OCI-LY7 (cell line): ENCODE measurements around the gene GRHL1. TPM values are rescaled to one million over a fixed set of nuclear protein-coding genes. Genes with fewer than 3 reads are reported as not detected.
"Not testable (repeated sequence)": the region's sequence is repeated elsewhere in the genome, so short reads cannot be mapped to it uniquely, and the experiment has no call there.

ENCODE experiments used
- BruUV-seq: library from RNA; stranded (reverse); fragments of 400-500 nt; replicated peaks from 2 replicates; lab custom pipeline; 2021; lab: Mats Ljungman, UMichigan
- CTCF ChIA-PET: fragments of 300-600 bp; sonication (Branson Sonifier 250); formaldehyde crosslinking; loops from one replicate; lab custom pipeline; 2022; ENCODE audit warnings: antibody characterized with exemption; ENCODE audit not compliant: unreplicated experiment; lab: Charles Lee
- POLR2A ChIA-PET: fragments of 300-600 bp; sonication (Branson Sonifier 250); formaldehyde crosslinking; loops from one replicate; lab custom pipeline; 2022; ENCODE audit warnings: antibody characterized with exemption; lab: Charles Lee
- DNase-seq: peaks from one replicate; pipeline ENCODE4 v3.0.0-alpha.2; 2015; ENCODE audit warnings: low spot score
- H2AFZ ChIP-seq: fragments of 200-600 bp; sonication (generic), shearing (Covaris generic); 2 replicates; pipeline ENCODE4 v1.6.1; 2014; ENCODE audit warnings: mild to moderate bottlenecking, antibody characterized with exemption, low read length, moderate library complexity
- H3K27ac ChIP-seq: fragments of 200-600 bp; sonication (generic); 2 replicates; pipeline ENCODE4 v1.5.1; 2014; ENCODE audit warnings: mixed run types, low read depth, mild to moderate bottlenecking, moderate library complexity, low read length, inconsistent platforms; ENCODE audit not compliant: poor library complexity, severe bottlenecking
- H3K36me3 ChIP-seq: fragments of 200-600 bp; sonication (generic); 2 replicates; pipeline ENCODE4 v1.6.1; 2014; ENCODE audit warnings: mild to moderate bottlenecking, antibody characterized with exemption, low read length, moderate library complexity, mixed read lengths; ENCODE audit not compliant: insufficient read depth
- H3K4me1 ChIP-seq: fragments of 200-600 bp; sonication (generic); 2 replicates; pipeline ENCODE4 v1.5.1; 2014; ENCODE audit warnings: mild to moderate bottlenecking, low read length; ENCODE audit not compliant: insufficient read depth, poor library complexity, severe bottlenecking
- H3K4me2 ChIP-seq: fragments of 200-600 bp; sonication (generic); 2 replicates; pipeline ENCODE4 v1.6.1; 2014; ENCODE audit warnings: mild to moderate bottlenecking, low read length
- H3K4me3 ChIP-seq: fragments of 200-600 bp; sonication (generic); 2 replicates; pipeline ENCODE4 v1.5.1; 2014; ENCODE audit warnings: mild to moderate bottlenecking, low read depth, low read length; ENCODE audit not compliant: poor library complexity, severe bottlenecking
- H3K79me2 ChIP-seq: fragments of 200-600 bp; sonication (generic); 2 replicates; pipeline ENCODE4 v1.6.1; 2016; ENCODE audit warnings: low read depth, mild to moderate bottlenecking, low read length, moderate library complexity, mixed read lengths; ENCODE audit not compliant: insufficient read depth
- H3K9me2 ChIP-seq: fragments of 200-600 bp; sonication (generic); 2 replicates; pipeline ENCODE4 v1.6.1; 2016; ENCODE audit warnings: mild to moderate bottlenecking, low read length, mixed read lengths; ENCODE audit not compliant: insufficient read depth
- H3K9me3 ChIP-seq: fragments of 200-600 bp; sonication (generic); 2 replicates; pipeline ENCODE4 v1.6.1; 2014; ENCODE audit warnings: mild to moderate bottlenecking, mixed run types, low read length, mixed read lengths
- H4K20me1 ChIP-seq: fragments of 200-600 bp; sonication (generic); 2 replicates; pipeline ENCODE4 v1.6.1; 2014; ENCODE audit warnings: mild to moderate bottlenecking, antibody characterized with exemption, low read length, moderate library complexity, mixed read lengths; ENCODE audit not compliant: insufficient read depth
- EZH2phosphoT487 ChIP-seq: fragments of 200-600 bp; sonication (generic); IDR thresholded peaks from 2 replicates; pipeline ENCODE4 v1.6.1; 2018; ENCODE audit warnings: low read depth, borderline replicate concordance, mild to moderate bottlenecking, mixed run types, antibody characterized with exemption, low read length, moderate library complexity, mixed read lengths
- intact Hi-C: fragments of 100-400 bp; cut with micrococcal nuclease; formaldehyde crosslinking; loops from one replicate; pipeline ENCODE4 v1.10.0; 2022; ENCODE audit not compliant: unreplicated experiment
- total RNA-seq, 2 experiments: library from RNA; depleted of rRNA in 1 of 2; stranded (reverse); fragments of >200 nt in 1 of 2; shearing (Covaris generic) in 1 of 2; gene quantifications; 2 replicates each; pipeline ENCODE4 v1.2.3, GENCODE V29; 2014 to 2022
- TF ChIP-seq, protein P1 (sequence below): fragments of 200-600 bp; sonication (generic); conservative IDR thresholded peaks from 2 replicates; pipeline ENCODE4 v1.5.1; 2014; ENCODE audit warnings: mild to moderate bottlenecking, antibody characterized with exemption, low read length, moderate library complexity, mixed read lengths

GRHL1 gene
- total RNA-seq, 2 experiments from 2014 or later: 0.19 to 2.5 TPM

- H3K4me2 ChIP-seq: no peak overlapping the region
- POLR2A ChIA-PET: no interaction called here
- H2AFZ ChIP-seq: no peak overlapping the region
- H3K9me3 ChIP-seq: no peaks in the 10 kb centered on the region
- BruUV-seq: no TSS peak
- no peak for DNase-seq
- TF ChIP-seq, protein P1, sequence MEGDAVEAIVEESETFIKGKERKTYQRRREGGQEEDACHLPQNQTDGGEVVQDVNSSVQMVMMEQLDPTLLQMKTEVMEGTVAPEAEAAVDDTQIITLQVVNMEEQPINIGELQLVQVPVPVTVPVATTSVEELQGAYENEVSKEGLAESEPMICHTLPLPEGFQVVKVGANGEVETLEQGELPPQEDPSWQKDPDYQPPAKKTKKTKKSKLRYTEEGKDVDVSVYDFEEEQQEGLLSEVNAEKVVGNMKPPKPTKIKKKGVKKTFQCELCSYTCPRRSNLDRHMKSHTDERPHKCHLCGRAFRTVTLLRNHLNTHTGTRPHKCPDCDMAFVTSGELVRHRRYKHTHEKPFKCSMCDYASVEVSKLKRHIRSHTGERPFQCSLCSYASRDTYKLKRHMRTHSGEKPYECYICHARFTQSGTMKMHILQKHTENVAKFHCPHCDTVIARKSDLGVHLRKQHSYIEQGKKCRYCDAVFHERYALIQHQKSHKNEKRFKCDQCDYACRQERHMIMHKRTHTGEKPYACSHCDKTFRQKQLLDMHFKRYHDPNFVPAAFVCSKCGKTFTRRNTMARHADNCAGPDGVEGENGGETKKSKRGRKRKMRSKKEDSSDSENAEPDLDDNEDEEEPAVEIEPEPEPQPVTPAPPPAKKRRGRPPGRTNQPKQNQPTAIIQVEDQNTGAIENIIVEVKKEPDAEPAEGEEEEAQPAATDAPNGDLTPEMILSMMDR: no peak
- TF ChIP-seq EZH2phosphoT487: no peak
- no peaks in the 10 kb centered on the region for H3K36me3 ChIP-seq
- H4K20me1 ChIP-seq: no peaks in the 10 kb centered on the region
- no peaks in the 10 kb centered on the region for H3K4me1 ChIP-seq
- H3K79me2 ChIP-seq: no peaks in the 10 kb centered on the region
- CTCF ChIA-PET: no interaction called here
- no peaks in the 10 kb centered on the region for H3K9me2 ChIP-seq
- H3K27ac ChIP-seq: no peak overlapping the region
- intact Hi-C loops: no loop called here
- no peak overlapping the region for H3K4me3 ChIP-seq
Measured at GRCh38 chr2:10012963-10013461, 61.5 kb downstream of the GRHL1 start.

DNA sequence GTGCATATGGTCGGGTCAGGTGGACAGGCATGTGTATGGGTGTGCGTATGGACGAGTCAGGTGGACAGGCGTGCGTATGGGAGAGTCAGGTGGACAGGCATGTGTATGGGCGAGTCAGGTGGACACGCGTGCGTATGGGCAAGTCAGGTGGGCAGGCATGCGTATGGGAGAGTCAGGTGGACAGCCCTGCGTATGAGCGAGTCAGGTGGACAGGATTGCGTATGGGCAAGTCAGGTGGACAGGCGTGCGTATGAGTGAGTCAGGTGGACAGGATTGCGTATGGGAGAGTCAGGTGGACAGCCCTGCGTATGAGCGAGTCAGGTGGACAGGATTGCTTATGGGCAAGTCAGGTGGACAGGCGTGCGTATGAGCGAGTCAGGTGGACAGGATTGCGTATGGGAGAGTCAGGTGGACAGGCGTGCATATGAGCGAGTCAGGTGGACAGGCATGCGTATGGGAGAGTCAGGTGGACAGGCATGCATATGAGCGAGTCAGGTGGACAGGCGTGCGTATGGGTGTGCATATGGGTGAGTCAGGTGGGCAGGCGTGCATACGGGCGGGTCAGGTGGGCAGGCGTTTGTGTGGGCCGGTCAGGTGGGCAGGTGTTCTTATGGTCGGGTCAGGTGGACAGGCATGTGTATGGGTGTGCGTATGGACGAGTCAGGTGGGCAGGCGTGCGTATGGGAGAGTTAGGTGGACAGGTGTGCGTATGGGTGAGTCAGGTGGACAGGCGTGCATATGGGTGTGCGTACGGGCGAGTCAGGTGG is 62.3 kb downstream of the GRHL1 start:
- H3K79me2 ChIP-seq, DNase-seq, H2AFZ ChIP-seq, H3K4me1 ChIP-seq, H4K20me1 ChIP-seq, H3K27ac ChIP-seq, intact Hi-C loops, H3K36me3 ChIP-seq, CTCF ChIA-PET, H3K4me3 ChIP-seq, H3K4me2 ChIP-seq, H3K9me2 ChIP-seq, BruUV-seq, H3K9me3 ChIP-seq, POLR2A ChIA-PET: not testable (repeated sequence)

GRCh38 chr2:10014418-10015190 is 63.1 kb downstream of the GRHL1 start:
- Histone ChIP-seq H3K9me3 (no peaks in the 10 kb centered on the region), H3K4me1 (no peaks in the 10 kb centered on the region), H3K36me3 (no peaks in the 10 kb centered on the region), H3K9me2 (no peaks in the 10 kb centered on the region), H2AFZ (no peak overlapping the region), H3K4me2 (no peak overlapping the region), H3K4me3 (no peak overlapping the region), H4K20me1 (no peaks in the 10 kb centered on the region), H3K79me2 (no peaks in the 10 kb centered on the region), H3K27ac (no peak overlapping the region)
- no peak for DNase-seq
- no TSS peak for BruUV-seq
- POLR2A ChIA-PET: no interaction called here
- no peak for TF ChIP-seq EZH2phosphoT487
- TF ChIP-seq, protein P1: no peak
- intact Hi-C loops: no loop called here
- CTCF ChIA-PET: no interaction called here

GRCh38 chr2:10015376-10015989 is 64.0 kb downstream of the GRHL1 start:
- H4K20me1 ChIP-seq, DNase-seq, H3K9me3 ChIP-seq, H3K36me3 ChIP-seq, H2AFZ ChIP-seq, H3K9me2 ChIP-seq, intact Hi-C loops, POLR2A ChIA-PET, CTCF ChIA-PET, H3K4me2 ChIP-seq, BruUV-seq, H3K4me3 ChIP-seq, H3K27ac ChIP-seq, H3K4me1 ChIP-seq, H3K79me2 ChIP-seq: not testable (repeated sequence)
